NCI-H187 treated with DMSO at 0.1 percent for 48 hours (cell line): Measurements from ENCODE around the gene KCNQ1.

Experiments
- DNase-seq: peaks from one replicate; lab custom pipeline; 2025; lab: John Stamatoyannopoulos, UW

The KCNQ1 gene

DNA sequence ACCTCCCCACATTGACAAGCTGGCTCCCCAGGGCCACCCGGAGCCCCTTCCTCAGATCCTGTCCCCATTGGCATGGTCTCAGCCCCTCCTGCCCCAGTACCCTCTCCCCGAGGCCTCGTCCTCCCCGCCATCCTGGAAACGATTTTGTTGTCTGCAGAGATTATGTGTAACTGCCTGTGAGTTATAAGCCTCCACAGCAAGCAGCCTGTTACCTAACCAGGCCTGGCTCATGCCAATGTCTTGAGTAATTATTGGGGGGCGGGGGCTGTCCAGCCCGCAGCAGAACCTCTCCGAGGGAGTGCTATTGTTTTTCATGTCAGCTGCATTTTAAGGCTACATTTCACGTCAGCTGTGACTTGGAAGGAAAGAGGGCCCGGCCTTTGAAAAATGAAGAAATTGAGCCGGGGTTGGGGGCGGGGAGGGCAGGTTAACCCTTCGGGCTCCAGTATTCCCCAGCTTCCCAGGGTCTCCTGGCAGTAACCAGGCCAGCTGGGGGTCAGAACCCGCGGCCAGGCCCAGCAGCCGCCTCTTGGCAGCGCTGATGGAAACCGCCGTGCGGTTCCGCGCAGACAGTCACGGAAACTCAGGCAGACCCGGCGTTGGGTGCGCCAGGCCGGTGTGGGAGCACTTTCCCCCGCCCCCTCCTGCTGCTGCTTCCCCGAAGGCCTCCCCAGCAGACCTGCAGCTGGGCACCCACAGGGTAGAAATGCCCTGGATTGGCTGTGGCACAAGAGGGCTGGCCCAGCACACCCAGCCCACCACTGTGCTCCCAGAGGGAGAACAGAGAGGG lies 381.3 kb downstream of the KCNQ1 start:
- DNase-seq: no peak

DNA sequence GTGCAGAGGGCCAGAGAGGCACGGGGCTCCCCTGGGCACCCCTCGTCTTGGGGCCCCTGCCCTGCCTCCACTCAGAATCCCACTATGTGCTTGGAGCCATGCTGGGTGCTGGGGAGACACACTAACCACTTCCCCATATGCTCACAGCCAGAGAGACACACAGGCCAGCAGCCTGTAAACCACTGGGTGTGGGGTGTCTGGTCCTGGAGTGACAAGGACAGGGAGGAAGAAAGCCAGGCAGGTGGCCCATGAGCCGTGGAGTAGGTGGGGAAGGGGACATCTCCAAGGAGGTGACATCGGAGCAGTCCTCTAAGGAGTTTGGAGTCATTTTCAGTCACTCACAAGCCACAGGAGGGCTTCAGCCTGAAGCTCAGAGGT lies 381.9 kb downstream of the KCNQ1 start:
- DNase-seq: no peak

DNA sequence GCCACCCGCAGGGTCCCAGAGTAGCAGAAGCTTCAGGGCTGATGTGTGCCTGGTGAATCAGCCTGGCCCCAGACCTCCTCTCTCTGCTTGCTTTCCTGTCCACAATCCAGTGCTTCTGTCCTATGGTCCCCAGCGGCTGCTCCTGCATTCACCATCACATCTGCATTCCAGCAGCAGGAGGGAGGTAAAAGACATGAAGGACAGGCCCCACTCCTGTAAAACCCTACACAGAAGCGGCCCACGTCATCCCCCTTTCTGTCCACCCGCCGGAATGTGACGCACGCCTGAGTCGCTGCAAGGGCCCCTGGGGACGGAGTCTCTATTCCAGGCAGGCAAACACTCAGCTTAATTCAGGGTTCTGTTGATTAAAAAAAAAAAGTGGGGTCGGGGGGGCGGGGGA lies 382.4 kb downstream of the KCNQ1 start:
- no peak for DNase-seq

DNA sequence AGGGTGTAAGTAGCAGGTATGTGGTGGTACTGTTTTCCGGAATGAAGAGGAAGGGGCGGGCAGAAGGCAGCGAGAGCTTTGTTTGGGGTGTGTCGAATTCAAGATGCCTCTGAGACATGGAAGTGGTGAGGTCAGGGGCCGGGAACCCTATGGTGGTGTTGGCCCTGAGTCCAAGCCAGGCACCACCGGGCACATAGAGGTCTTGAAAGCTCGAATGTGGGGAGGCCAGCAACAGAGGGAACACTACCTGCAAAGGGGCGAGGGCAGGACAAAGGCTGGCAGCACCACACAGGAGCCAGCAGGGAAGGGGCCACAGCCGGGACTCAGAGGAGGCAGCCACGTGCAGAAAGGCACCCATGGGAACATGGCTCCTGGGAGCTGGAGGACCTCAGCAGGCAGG lies 383.0 kb downstream of the KCNQ1 start:
- DNase-seq: no peak

DNA sequence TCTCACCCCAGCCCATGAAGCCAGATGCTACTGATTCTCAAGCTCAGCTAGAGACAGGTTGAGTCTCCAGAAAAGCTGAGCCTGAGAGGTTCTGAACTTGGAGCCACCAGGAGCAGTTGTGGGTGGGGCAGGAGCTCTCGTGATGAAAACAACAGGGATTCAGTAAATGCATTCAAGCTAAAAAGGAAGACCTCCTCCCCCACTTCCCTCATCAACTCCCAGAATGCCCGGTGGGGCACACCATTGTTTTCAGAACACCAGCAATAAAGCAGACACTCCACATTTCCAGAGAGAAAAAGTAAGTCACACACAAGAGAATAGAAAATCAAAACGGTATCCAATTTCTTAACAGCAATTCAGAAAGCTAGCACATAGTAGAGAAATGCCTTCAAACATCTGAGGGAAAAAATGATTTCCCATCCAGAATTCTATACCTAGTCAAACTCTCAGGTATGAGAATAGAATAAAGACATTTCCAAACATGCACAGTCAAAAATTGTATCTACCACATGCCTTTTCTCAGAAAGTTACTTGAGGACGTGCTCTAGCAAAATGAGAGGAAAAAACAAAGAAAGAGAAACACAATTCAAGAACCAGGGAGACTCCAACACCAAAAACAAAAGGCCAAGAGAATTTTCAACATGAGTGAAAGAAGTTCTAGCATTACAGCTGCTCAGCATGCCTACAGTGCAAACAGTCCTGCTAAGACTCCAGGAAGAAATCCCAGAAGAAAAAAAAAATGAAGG lies 383.9 kb downstream of the KCNQ1 start:
- DNase-seq: no peak

DNA sequence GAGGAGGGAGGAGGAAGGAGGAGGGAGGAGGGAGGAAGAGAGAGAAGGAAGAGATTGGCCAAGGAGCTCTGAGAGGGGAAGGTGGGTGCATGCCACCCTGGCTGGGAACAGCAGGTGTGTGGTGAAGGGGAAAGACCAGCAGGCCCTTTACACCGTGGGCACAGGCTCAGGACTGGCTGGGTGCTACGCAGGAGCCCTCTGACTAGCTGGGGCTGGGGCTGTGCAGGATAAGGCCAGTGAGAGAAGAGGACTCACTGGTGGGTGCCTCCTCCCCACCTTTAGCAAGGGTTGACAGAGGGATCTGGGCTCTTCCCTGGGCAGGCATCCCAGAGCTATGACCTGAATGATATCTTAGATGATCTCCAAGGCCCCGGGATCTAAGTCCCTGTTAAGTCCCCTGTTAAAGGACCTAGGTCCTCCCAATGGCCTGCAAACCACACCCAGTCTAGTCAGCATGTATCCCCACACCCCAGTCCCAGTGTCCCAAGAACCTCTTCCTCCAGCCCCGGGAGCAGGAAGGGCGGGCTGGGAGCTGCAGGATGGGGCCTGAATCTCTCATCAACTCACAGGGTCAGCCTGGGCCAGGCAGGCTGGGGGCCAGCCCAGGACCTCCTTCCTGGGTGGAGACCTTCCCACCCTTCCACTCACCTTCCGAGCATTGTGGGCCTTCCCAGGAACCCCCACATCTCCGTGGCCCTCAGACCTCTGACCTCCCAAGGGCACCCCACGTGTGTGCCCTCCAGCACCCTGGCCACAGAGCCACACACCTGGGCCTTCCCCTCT lies 385.4 kb downstream of the KCNQ1 start:
- no peak for DNase-seq

DNA sequence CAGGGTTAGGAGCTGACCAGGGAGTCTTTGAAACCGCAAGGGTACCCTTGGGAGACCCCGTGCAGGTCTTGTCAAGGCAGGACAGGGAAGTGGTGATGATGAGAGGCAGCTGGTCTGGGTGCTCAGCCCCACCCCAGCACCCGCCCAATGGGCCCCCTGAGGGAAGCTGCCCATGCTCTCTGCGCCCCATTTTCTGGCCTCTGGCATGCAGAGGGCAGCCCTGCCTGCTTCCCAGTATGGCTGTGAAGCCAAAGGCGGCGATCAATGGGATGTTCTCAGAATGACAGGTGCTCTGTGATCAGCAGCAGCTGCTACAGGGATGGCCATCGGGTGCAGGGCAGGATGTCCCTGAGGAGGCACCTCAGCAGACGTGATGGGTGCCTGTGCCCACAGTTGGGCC lies 386.1 kb downstream of the KCNQ1 start:
- no peak for DNase-seq

DNA sequence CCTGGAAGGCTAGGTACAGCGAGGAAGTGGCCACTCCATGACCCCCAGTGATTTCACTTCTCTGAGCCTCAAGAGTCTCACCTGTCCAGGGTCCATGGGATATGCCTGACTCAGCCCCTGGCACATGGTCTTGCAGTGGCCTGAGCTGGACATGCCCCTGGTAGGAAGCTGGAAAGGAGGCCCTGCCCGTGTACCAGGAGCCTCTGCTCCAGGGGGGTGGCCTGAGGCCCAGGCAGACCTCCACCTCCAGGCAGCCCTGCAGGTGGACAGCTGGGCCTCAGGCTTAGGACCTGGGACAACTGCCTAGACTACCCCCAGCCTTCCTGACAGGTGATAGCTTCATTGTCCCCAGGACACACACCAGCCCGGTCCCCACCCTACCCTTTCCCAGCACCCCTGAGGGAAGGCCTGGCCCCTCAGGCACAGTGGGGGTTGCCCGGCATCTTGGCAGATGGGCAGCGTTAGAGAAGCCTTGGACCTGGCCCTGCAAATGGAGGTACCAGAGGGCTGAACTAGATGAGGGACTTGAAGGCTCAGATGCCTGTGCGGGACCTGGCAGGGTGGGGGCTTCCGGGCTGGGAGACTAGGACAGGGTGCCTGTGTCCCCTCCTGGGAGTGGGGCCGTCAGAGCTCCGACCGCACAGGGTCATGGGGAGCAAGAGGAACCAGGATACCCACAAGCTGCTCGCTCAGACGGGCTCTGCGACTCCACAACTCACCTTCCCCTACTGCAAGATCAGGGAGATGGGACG lies 387.1 kb downstream of the KCNQ1 start:
- DNase-seq: no peak

DNA sequence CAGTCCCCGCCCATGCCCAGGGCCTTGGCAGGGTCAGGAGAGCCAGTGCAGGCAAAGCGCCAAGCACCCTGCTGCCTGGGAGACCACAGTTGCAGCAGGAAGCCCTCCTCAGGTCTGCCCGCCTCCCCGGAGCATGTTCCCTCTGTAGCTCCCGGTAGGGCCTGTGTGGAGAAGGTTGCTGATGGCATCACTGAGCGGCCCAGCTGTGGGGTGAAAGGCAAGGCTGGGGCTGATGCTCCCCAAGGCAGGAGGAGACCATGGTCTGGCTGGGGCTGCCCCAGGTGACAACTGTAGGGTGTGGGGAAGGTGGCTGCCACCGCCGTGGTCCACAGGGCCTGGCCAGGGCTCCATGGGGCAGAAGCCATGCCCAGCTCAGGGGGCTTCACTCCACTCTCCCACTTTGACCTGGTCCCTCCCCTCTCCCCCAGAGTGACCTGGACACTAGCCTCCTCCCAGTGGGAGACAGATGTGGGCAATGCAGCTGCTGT lies 387.8 kb downstream of the KCNQ1 start:
- no peak for DNase-seq

DNA sequence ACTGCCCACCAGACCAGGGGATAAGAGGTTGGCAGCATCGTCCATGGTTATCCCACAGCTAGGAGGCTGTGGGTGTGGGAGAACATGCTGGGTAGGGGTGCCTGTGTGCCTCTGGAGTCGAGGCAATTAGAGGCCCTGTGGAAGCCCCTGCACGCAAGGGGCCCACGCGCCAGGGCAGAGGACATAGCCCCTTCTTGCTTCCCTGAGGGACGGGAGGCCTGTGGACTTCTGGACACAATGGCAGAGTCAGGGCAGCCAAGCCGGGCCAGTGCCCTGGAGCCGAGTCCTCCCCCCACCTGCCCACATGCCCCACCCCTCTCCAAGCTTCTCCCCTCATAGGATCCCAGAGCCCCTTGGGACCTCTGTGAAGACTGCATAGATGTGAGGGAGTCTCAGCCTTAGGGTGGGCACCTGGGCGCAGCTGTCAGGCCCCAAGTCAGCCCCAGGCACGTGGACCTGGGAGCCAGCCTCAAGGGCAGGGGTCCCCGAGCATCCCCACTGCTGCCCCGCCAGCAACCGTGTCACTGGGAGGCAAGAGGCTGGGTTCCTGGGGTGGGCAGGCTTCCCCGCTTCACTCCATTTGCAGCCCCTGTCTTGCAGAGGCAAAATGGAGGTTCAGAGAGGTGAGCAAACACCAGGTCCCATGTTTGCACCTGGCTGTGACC lies 388.4 kb downstream of the KCNQ1 start:
- DNase-seq: no peak

DNA sequence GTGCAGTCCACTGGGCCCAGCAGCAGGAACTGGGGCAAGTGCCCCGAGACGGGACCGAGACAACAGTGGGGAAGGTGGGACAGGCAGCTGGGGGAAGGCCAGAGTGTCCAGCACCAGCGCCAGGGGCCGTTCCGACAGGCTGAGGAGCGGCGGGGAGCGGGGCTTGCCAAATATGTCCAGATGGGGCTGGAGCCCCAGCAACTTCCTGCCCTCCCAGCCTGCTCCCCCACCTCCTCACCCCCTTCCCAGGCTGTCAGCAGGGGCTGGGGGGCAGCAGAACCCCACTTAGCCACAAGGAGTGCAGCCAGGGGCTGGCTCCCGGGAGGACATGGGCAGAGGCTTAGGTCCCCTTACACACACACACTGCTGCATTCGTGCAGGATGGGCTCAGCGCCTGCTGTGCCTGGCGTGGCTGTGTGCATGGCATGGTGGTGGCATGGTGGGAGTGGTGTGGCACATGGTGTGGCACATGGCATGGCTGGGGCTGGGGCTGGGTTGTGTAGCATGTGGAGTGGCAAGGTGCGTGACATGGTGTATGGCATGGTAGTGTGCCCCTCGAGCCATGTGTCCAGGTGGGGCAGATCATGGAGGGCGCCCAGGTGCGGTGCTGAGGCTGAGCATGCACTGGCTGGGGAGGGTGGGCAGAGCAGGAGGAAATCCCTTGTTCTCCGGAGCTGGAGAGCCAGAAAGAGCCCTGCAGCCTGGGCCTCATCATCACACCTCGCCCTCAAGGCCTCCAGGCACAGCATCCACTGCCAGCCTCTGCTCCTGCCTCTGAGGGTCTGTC lies 389.1 kb downstream of the KCNQ1 start:
- DNase-seq: no peak

DNA sequence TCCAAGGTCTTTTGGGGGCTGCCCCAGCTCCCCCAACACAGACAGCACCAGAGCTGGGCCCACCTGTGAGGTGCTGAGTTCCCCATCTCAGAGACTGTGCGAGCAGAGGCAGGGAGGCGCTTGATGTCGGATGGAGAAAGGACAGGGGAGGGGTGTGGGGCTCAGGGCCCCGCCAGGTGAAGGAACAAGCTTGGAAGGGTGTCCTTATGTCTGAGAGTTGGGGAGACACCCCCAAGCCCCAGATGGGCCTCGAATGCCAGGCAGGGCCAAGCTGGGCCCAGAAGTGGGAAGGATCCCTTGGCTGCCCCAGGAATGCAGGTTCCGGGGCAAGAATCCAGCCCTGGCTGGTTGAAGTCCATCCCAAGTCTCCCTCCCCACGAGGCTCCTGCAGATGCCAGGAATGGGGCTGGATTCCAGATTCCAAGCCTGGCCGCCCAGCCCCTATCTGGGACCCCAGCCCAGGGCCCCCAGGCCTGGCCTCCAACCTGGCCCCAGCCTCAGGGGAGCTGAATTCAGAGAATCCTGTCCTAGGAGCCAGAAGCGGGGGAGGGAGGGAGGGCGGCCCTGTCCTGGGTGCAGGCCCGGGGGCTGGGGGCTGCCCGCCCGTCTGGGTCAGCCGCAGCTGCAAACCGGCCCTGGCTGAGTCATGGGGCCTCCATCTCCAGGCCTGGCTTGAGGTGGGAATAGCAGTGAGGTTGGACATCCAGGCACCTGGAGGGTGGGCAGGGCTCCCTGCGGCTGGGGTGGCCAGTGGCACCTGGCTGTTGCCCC lies 389.9 kb downstream of the KCNQ1 start:
- no peak for DNase-seq

DNA sequence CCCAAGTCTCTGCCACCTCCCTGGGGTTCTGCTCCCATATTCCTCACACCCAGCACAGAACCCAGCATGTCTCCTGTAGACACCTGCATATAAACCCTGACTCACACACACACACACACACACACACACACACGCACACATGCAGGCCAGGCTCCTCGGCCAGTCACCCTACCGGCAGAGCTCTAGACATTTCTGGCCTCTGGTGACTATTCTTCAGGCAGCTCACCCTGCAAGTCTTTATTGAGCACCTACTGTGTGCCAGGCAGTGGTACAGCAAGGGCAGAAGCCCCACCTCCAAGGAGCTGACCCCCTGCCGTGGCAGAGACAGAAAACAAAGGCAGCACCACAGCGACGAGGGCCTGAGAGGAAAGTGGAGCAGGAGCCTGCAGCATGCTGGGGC lies 390.5 kb downstream of the KCNQ1 start:
- no peak for DNase-seq

DNA sequence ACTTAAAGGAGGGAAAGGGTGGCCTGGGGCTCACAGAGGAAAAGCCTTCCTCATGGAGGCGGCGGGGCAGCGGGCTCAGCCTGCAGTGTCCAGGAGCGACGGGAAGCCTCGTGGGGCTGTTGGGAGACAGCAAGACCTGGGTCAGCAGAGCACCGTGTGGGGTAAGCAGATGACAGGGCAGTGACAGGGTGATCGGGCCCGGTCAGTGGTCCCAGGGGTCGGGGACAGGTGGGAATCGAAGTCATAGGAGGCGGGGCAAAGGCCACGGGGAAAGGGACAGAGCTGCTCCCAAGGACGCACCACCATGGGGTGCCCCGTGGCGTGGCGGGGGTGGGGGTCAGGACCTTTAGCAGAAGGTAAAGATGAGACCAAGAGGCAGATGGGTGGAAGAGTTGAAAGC lies 390.9 kb downstream of the KCNQ1 start:
- no peak for DNase-seq

DNA sequence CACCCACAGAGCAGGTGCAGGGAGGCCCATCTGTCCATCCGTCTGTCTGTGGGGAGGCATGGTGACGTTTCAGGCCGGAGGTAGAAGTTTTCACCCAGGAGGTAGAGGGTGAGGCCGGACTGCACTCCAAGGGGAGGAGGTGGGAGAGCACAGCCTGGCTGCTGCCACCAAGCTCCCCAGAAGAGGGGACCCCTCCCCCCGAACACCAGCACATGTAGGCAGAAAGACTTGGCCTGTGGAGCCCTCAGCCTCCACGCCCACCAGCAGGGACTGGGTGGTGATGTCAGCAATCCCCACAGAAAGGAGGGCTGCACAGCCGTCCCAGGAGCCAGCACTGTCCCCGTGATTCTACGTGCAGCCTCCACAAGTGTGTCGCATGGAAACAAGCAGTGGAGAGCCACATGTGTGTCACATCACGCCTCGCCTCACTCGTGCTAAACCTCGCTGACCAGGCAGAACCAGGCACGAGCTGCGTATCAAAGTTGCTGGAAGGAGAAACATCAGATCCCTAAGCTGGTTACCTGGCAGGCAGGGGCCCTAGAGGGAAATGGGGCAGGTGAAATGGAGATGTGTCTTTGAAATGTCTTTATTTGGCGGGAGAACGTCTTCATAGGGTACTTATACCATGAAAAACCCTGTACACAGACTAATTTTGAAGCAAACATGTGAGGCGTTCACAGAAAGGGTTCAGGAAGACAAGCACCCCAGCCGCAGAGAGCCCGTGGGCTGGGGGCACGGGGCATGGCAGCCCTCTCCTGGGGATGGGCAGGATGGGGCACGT lies 391.7 kb downstream of the KCNQ1 start:
- DNase-seq: no peak

DNA sequence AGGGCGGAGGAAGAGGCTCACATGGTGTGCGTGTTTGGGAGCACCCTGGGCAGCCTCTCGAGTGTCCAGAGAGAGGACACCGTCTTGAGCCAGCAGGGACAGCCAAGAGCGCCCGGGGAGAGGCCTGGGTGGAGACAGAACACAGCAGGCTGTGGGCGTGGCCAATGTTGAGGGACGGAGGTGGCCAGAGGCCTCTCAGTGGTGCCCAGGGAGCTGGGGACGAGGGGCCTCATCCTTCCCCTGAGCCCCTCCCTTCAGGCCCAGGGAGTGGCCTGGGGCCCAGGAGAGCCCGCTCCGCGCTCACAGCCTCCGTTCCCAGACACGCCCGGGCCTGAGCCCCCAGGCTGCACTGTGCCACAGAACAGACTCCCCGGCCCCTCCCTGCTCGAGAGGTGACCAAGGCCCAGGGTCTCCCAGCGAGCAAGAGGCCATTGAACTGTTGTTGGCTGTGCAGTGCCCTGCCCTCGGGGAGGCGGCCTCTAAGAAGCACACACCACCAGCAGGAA lies 392.3 kb downstream of the KCNQ1 start:
- DNase-seq: no peak

DNA sequence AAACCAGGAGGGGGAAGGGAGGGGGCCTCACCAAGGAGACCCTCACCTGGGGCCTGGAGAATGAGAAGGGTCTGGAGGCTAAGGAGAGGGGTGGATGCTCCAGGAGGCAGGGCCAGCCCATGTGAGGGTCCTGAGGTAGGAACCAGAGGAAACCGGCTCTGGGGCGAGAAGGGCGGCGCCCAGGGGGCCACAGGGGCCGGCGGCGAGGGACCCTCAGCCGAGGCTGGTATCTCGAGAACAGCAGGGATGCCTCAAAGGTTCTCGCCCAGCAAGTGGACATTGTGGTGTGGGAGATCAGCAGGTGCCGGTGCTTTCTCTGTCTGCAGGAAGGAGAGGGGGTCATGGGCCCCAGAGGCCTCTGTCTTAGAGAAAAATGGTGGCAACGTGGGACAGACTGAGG lies 392.8 kb downstream of the KCNQ1 start:
- DNase-seq: no peak

DNA sequence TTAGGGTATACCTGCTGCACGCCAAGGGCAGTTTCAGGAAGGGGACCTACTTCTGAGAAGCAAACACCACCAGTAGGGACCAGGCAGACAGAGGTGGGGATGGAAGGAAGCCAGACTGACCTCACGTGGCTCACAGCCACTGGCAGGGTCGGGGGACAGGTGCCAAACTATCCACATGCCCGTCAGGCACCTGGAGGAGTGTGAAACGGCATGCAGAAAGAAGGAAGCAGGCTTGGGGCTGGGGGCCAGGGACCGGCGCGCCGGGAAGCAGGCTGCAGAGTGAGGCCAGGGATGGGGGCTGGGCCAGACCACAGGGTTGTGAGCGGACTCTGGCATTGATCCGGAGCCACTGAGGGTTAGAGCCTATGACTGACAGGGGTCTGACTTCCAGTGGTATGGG lies 393.3 kb downstream of the KCNQ1 start:
- DNase-seq: no peak
